ENCODE measurements around the gene PRUNE1.

PRUNE1 gene

DNA sequence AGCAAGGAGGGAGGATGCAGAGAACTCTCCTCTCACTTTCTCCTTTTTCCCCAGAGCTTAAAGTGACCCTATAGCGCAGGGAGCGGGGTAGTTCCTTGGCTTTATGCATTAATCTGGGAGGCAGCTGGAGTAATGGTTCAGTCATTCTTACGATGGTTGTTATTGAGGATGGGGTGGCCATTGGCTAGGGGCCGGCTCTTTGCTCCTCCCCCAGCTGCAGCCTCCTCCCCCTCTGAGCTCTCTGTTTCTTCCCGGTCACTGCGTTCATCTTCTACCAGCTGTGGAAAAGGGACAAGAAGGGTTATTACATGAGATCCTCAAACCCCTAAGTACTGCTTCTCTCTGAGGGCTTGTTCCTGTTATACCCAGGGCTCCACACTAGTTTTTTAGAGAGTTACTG is 42.2 kb upstream of the PRUNE1 start:
- TF ChIP-seq, protein P1, sequence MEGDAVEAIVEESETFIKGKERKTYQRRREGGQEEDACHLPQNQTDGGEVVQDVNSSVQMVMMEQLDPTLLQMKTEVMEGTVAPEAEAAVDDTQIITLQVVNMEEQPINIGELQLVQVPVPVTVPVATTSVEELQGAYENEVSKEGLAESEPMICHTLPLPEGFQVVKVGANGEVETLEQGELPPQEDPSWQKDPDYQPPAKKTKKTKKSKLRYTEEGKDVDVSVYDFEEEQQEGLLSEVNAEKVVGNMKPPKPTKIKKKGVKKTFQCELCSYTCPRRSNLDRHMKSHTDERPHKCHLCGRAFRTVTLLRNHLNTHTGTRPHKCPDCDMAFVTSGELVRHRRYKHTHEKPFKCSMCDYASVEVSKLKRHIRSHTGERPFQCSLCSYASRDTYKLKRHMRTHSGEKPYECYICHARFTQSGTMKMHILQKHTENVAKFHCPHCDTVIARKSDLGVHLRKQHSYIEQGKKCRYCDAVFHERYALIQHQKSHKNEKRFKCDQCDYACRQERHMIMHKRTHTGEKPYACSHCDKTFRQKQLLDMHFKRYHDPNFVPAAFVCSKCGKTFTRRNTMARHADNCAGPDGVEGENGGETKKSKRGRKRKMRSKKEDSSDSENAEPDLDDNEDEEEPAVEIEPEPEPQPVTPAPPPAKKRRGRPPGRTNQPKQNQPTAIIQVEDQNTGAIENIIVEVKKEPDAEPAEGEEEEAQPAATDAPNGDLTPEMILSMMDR (IDR thresholded peaks at IDR 0.05; ENCODE audit: extremely low read depth, missing control alignments): no peak
- DNase-seq (ENCODE audit: low spot score): no peak

DNA sequence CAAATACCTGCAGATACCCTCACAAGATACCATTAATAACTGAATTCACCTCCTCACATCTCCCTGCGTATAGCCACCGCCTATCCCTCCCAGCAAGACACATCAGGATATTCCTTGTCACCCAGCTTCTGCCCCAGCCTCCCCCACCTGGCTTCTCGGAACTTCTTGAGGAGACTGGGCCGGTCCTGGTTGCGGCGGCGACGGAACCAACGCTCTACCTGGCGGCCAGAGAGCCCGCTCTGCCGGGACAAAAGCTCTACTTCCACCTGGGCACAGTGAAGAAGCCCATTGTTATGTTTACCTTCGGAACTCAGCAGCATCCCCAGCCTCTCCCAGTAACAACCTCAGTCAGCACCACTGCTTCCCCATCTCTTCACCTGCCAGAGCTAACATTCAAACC is 40.3 kb upstream of the PRUNE1 start:
- TF ChIP-seq, protein P1 (IDR thresholded peaks at IDR 0.05; ENCODE audit: extremely low read depth, missing control alignments): no peak
- DNase-seq (ENCODE audit: low spot score): no peak

DNA sequence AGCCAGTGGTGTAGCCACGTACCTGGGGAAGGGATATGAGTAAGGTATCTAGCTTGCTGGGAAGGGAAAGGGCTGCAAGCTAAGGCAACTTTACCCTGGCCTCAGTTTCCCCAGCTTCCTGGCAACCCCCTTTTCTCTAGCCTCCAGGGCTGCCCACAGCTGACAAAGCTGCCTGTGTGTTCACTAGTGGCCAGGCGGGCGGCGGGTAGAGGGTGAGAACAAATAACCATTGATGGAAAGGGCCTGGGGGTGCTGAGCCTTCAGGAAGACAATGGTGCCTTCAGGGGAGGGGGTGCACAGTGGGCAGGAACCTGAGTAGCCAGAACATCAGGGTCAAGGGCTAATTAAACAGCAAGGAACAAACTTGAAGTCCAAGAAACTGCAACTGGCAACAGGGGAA is 39.8 kb upstream of the PRUNE1 start:
- TF ChIP-seq, protein P1 (IDR thresholded peaks at IDR 0.05; ENCODE audit: extremely low read depth, missing control alignments): no peak
- no peak for DNase-seq (ENCODE audit: low spot score)

DNA sequence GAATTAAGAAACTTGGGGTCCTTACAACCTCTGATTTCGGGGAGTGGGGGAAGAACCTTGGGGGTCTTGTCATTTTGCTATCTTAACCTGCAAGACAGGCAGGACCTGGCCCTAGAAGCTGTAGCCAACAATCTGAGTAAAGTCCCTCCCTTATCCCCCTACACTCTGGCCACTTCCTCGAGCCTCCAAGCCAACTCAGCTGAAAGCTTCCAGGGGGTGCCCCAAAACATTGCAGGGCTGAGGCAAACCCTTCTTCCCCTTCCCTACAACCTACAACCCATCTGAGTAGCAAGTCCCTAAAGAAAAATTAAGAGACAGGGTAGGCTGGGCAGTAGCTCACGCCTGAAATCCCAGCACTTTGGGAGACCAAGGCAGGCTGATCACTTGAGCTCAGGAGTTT is 38.6 kb upstream of the PRUNE1 start:
- DNase-seq (ENCODE audit: low spot score): no peak
- TF ChIP-seq, protein P1 (IDR thresholded peaks at IDR 0.05; ENCODE audit: extremely low read depth, missing control alignments): no peak

DNA sequence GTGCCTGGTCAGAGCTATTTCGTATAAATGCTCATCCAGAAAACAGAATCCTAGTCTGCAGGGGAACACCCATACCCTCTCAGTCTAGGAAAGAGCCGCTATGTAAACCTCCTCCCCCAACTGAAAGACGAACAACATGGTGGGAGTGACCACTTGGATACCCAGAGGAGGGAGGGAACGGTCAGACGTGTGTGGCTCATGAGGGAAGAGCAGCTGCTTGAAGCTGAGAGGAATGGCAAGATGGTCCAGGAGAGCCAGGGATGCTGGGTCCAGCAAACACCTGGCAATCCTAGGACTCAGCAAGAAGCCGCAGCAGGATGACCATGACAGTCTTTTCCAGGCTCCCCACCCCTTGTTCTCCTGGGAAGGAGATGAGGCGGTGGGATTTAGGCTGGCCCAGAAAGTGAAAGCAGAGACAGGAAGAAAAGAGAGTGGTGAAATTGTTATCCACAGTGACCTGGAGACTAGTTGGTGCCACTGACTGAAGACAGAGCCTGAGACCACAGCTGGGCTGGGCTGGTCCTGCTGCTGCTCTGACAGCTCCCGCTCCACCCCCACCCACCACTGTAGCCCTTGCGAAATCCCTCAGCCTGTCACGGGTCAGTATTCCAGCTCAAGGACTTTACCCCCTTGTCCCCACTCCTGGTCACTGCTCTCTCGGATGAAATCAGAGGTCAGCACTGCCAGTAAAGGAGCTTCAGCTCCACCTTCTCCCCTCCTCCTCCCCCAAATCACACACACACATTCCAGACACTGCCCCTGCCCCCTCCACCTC is 37.3 kb upstream of the PRUNE1 start:
- DNase-seq (ENCODE audit: low spot score): no peak
- TF ChIP-seq, protein P1 (IDR thresholded peaks at IDR 0.05; ENCODE audit: extremely low read depth, missing control alignments): no peak

DNA sequence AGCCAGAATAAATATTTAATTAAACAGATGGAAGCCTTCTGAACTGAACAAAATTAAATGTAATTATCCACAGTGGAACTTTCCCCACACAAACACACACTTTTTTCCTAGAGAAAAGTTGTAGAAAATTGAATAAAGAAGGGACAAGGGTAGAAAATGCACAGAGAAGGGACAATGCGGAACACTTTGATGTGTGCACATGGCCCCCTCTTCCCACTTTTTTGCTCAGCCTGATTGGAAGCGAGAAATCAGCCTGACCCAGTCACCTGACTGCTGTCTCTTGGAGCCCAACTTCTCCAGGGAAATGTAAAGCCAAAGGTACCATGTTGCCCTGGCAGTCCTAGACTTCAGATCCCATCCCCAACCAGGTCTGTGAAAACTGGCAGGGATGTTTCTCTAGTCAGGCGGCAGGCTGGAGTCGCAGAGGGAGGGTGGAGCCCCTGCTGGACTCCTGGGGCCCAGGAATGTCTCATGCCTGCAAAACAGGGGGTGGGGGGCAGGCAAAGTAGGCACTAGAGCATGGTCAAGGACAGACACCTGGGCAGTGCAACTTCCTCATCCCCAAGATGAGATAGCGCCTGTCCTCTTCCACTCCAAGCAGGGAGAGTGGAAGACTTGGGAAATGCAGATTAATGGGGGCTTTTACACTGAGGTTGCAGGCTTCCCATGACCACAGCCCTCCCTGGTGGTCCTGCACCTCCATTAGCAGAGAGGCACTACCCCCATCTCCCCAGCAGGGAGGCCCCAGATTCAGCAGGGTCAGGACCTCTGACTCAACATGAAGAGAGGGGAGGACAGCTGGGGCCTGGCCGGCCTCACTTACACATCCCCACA is 36.4 kb upstream of the PRUNE1 start:
- TF ChIP-seq, protein P1 (IDR thresholded peaks at IDR 0.05; ENCODE audit: extremely low read depth, missing control alignments): no peak
- no peak for DNase-seq (ENCODE audit: low spot score)

DNA sequence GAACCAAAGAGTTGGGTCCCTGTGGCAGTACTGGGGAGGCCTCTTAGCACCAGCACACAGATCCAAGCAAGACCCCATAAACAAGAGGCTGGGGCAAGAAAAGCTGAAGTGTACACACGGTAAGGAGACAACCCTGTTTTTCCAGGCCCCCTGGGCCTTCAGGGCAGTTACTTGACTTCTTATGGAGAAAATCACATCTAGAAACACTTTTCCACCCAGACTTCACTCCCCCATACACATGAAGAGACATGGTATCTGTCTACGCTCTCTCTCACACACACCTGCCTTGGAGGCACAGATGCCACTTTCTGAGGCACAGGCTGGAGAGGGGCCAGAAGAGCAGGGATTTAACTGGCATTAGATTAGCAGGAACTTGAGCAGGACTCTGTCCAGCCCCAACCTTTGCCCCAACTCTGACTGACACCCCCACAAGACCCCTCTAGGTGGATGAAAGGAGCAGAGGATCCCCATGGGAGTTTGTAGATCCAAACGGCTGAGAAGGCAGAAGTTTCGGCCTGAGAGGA is 35.8 kb upstream of the PRUNE1 start:
- TF ChIP-seq, protein P1 (IDR thresholded peaks at IDR 0.05; ENCODE audit: extremely low read depth, missing control alignments): no peak
- DNase-seq (ENCODE audit: low spot score): no peak
